Skeletal muscle tissue (tissue), 4 donors: Measurements from ENCODE around the gene CDK6. TPM values are rescaled to one million over a fixed set of nuclear protein-coding genes. Genes with fewer than 3 reads are reported as not detected.
A peak's percentile ranks its signal among the peaks of the same experiment; 100 is the strongest.

Experiments
- H3K27ac ChIP-seq: one replicate; pipeline ENCODE4 v1.7.0; 2013; ENCODE audit warnings: mild to moderate bottlenecking, low read depth, low read length, inconsistent platforms
- H3K27me3 ChIP-seq, 3 donors: one replicate each; pipeline ENCODE4 v1.7.0; 2013; ENCODE audit warnings: low read length in 3 of 3; ENCODE audit not compliant: control insufficient read depth in 3 of 3, insufficient read depth in 3 of 3
- H3K36me3 ChIP-seq, 3 donors: one replicate each; pipeline ENCODE4 v1.7.0; 2013; ENCODE audit warnings: low read length in 3 of 3; ENCODE audit not compliant: control insufficient read depth in 3 of 3, insufficient read depth in 3 of 3
- H3K4me1 ChIP-seq, 3 donors: one replicate each; pipeline ENCODE4 v1.7.0; 2013; ENCODE audit warnings: low read length in 3 of 3, mild to moderate bottlenecking in 3 of 3; ENCODE audit not compliant: control insufficient read depth in 3 of 3, insufficient read depth in 3 of 3
- H3K4me3 ChIP-seq, 3 donors: one replicate each; pipeline ENCODE4 v1.7.0; 2013; ENCODE audit warnings: low read length in 3 of 3
- H3K9ac ChIP-seq, 3 donors: one replicate each; pipeline ENCODE4 v1.7.0; 2013; ENCODE audit warnings: low read length in 3 of 3, mild to moderate bottlenecking in 3 of 3, moderate library complexity in 2 of 3, low read depth in 1 of 3
- H3K9me3 ChIP-seq, 3 donors: one replicate each; pipeline ENCODE4 v1.7.0; 2013; ENCODE audit warnings: low read length in 3 of 3; ENCODE audit not compliant: control insufficient read depth in 3 of 3
- total RNA-seq: library from RNA; depleted of rRNA; stranded (reverse); fragments of >200 nt; gene quantifications from one replicate; pipeline ENCODE4 v1.2.3, GENCODE V29; 2014
- donor health status: Osteomylitis.

Gene CDK6
- total RNA-seq, 1 donor from 2014 or later = 72.5 TPM

- Histone ChIP-seq H3K4me1 (peaks cover 0 to 11% (median 6%) of the 10 kb centered on the region in 3 donors), H3K4me3 (no peak overlapping the region), H3K36me3 (no peaks in the 10 kb centered on the region), H3K9ac (no peak overlapping the region), H3K27ac (no peak overlapping the region), H3K27me3 (no peaks in the 10 kb centered on the region), H3K9me3 (no peaks in the 10 kb centered on the region)
Observed at GRCh38 chr7:92639213-92639896, 197.0 kb downstream of the CDK6 start.

GRCh38 chr7:92636018-92636560 is 200.3 kb downstream of the CDK6 start:
- H3K9ac ChIP-seq = no peak overlapping the region
- no peaks in the 10 kb centered on the region for H3K36me3 ChIP-seq
- no peaks in the 10 kb centered on the region for H3K9me3 ChIP-seq
- H3K4me3 ChIP-seq = no peak overlapping the region
- no peak overlapping the region for H3K27ac ChIP-seq
- H3K4me1 ChIP-seq = peaks cover 2 to 24% (median 6%) of the 10 kb centered on the region in 3 donors
- no peaks in the 10 kb centered on the region for H3K27me3 ChIP-seq

DNA sequence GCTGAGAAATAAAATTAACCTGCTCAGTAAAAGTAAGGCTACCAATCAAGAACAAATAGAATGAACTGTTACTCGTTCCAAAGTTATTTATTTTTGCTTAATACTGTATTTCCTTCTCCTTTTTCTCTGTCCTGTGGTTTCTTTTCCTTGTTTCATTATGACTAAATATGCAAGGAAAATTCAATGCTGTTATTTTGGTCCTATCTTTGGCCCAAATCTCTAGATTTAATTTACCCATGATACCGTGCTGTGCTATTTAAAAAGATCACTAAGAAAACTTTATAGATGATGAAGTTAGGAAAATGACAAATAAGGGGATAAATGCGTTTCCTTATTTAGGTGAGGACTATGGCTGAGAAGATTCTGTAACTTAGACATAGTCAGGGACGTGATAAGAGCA is 200.8 kb downstream of the CDK6 start:
- Histone ChIP-seq H3K27ac (peak overlapping the region; percentile 31), H3K9ac (no peak overlapping the region), H3K9me3 (no peaks in the 10 kb centered on the region), H3K27me3 (no peaks in the 10 kb centered on the region), H3K4me1 (peaks cover 2 to 24% (median 6%) of the 10 kb centered on the region in 3 donors), H3K36me3 (no peaks in the 10 kb centered on the region), H3K4me3 (no peak overlapping the region)

DNA sequence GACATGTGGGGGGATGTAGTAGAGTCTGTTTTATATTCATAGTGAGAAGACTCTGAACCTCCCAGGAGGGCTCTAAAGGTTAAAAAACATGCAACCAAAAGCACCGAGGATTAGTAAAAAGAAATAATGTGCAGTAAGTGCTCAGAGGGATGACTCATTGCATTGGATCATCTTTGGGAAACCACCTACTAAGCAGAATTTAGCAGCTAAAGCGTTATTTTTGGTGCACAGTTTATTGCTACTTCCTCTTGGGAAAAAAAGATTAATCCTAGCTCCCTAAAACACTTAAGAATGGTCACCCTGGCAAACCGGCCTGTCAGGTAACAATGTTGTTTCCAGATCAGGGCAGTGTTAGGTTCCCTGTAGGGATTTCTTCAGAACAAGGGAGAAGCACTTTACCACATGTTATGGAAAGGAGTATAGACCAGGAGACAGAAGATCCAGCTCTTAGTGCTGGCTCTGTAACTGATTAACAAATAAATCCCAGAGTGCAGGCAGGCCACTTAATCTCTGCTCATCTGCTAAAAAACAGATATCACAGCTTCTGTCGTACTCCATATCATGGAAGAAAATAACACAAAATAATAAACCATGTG is 201.4 kb downstream of the CDK6 start:
- Histone ChIP-seq H3K4me3 (no peak overlapping the region), H3K4me1 (peaks cover 2 to 24% (median 6%) of the 10 kb centered on the region in 3 donors), H3K27me3 (no peaks in the 10 kb centered on the region), H3K9me3 (no peaks in the 10 kb centered on the region), H3K9ac (no peak overlapping the region), H3K27ac (peak overlapping the region; percentile 31), H3K36me3 (no peaks in the 10 kb centered on the region)

DNA sequence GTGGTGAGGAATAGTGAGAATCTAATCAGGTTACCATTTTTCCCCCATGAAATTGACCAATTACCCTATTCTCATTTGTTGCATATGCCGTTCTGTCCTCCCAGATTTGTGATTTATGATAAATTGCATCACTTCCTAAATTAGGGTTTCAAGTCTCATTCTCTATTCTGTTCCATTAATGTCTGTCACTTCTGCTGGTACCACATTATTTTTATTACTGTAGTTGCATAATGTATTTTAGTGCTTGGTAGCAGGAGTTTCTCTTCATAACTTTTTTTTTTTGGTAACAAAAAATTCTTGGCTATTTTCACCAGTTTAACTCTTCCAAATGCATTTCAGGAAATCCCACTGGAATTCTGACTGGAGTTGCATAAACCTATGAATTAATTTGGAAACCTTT is 202.2 kb downstream of the CDK6 start:
- peaks cover 2 to 24% (median 6%) of the 10 kb centered on the region in 3 donors for H3K4me1 ChIP-seq
- H3K9me3 ChIP-seq = no peaks in the 10 kb centered on the region
- H3K27me3 ChIP-seq = no peaks in the 10 kb centered on the region
- H3K36me3 ChIP-seq = no peaks in the 10 kb centered on the region
- H3K4me3 ChIP-seq = no peak overlapping the region
- peak overlapping the region; percentile 10 for H3K27ac ChIP-seq
- H3K9ac ChIP-seq = no peak overlapping the region

DNA sequence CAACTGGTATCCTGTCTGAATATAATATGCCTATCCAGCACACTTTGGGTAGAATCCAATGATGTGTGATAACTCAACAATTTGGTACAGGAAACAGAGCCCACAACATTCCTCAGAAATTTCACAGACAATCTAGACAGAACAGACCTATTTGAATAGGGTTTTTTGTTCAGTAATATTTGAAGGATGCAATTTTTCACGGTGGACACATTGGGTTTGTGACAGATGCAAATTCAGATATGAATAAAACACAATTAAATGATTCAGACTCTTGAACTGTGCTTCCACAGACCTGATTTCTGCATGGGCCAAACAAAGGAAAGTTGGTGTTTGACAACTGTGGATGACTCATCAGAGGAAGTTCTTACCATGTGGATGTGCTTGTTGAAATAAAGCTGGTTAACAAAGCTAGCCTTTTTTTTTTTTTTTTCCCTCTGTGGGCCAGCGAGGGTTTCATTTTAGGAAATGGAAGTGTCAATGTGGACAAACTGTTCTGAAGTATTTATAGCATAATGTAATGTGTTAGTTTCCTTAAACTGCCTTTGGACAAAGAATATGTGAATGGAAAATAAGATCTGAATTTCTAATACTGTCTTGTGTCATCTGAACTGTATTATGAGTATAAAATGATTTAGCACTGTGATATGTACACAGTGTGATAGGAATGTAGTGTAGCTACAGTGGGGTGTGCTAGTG is 203.0 kb downstream of the CDK6 start:
- Histone ChIP-seq H3K9me3 (no peaks in the 10 kb centered on the region), H3K4me1 (peaks cover 2 to 24% (median 6%) of the 10 kb centered on the region in 3 donors), H3K36me3 (no peaks in the 10 kb centered on the region), H3K27me3 (no peaks in the 10 kb centered on the region), H3K9ac (no peak overlapping the region), H3K27ac (peak overlapping the region; percentile 9), H3K4me3 (no peak overlapping the region)

GRCh38 chr7:92632791-92633190 is 203.6 kb downstream of the CDK6 start:
- H3K9ac ChIP-seq = no peak overlapping the region

GRCh38 chr7:92631850-92632487 is 204.4 kb downstream of the CDK6 start:
- H3K9me3 ChIP-seq = no peaks in the 10 kb centered on the region
- H3K36me3 ChIP-seq = no peaks in the 10 kb centered on the region
- H3K4me3 ChIP-seq = no peak overlapping the region
- no peaks in the 10 kb centered on the region for H3K27me3 ChIP-seq
- peaks cover 2 to 24% (median 6%) of the 10 kb centered on the region in 3 donors for H3K4me1 ChIP-seq
- H3K27ac ChIP-seq = no peak overlapping the region
- no peak overlapping the region for H3K9ac ChIP-seq

More at GRCh38 chr7:92632791-92633190, 203.6 kb downstream of the CDK6 start:
- Histone ChIP-seq H3K36me3 (no peaks in the 10 kb centered on the region), H3K4me1 (peaks cover 2 to 24% (median 6%) of the 10 kb centered on the region in 3 donors), H3K9me3 (no peaks in the 10 kb centered on the region), H3K27ac (peak overlapping the region; percentile 9), H3K27me3 (no peaks in the 10 kb centered on the region), H3K4me3 (no peak overlapping the region)

GRCh38 chr7:92631067-92631849 is 205.1 kb downstream of the CDK6 start:
- Histone ChIP-seq H3K4me3 (no peak overlapping the region), H3K36me3 (no peaks in the 10 kb centered on the region), H3K4me1 (peaks cover 2 to 24% (median 6%) of the 10 kb centered on the region in 3 donors), H3K27ac (no peak overlapping the region), H3K27me3 (no peaks in the 10 kb centered on the region), H3K9ac (no peak overlapping the region), H3K9me3 (no peaks in the 10 kb centered on the region)
